ENCODE results near the gene WBP11. TPM values are rescaled to one million over a fixed set of nuclear protein-coding genes. Genes with fewer than 3 reads are reported as not detected.
A peak's percentile ranks its signal among the peaks of the same experiment; 100 is the strongest.

The WBP11 gene
- total RNA-seq, 1 experiment from 2014 or later = 18.0 TPM

DNA sequence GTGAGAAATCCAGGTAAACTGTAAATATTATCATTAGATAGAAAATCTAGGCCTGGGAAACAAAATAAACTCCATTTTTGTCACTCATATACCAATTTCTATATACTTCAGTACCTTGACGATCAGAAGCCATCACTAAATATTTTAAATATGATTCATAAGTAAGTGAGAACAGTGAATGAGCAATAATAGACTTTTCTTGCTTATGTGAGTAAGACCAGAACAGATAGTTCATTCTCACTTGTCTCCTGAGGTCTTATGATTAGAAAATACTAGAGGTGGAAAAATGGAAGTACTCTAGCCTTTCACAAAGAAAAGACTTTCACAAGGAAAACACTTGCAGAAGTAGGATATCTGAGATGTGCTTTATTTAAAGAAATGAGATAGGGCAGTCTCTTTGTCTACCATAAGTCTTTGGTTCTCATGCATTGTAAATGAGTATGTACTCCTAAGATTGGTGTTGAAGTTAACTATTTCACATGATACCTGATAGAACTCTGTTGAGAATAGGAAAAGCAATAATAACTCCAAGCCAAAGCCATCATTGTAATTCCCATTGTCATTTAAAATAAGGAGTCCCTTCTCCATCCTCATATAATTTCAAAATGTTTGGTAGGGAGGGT is 20.8 kb upstream of the WBP11 start:
- no peak for DNase-seq (ENCODE audit: low spot score)

DNA sequence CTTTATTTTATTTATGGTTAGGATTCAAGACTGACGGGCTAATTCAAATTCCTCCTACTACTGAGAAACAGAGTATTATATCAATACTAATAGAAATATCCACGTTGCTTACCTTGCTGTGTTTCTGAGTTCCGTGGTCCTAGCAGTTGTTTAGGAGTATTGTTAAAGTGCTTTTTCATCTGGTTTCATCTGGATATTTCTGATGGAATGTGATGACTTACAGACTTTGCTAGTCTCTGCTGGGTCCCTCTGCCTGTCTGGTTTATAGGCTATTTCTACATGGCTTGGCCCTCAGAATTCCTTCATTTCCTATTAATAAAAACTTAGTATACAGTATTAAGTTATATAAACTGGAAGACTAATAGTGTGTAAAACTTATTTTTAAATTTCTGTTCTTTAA is 10.7 kb upstream of the WBP11 start, which contains the start of gene SMCO3:
Gene SMCO3 (minus strand): TSS at position 169 of the 400 bp plus-strand sequence. CDS start 7,502 bp downstream, outside the sequence.
- no peak for DNase-seq (ENCODE audit: low spot score)

DNA sequence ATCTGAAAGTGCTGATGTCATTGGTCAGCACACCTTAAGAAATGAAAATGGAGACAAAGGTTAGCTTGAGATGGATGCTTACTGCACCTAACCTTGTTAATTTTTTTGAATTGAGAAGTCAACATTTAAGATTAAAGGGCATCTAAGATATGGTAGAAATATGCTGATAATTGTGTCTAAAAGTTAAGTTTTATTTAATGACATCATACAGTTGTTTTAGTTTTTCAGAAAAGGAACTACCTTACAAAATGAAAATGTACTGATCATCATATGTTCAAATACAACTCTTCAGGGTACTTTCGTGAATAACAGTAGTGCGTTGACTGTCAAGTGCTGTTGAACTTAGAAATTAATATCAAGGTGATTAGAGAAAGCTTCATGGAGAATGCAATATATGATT is 8.2 kb upstream of the WBP11 start:
- no peak for DNase-seq (ENCODE audit: low spot score)

DNA sequence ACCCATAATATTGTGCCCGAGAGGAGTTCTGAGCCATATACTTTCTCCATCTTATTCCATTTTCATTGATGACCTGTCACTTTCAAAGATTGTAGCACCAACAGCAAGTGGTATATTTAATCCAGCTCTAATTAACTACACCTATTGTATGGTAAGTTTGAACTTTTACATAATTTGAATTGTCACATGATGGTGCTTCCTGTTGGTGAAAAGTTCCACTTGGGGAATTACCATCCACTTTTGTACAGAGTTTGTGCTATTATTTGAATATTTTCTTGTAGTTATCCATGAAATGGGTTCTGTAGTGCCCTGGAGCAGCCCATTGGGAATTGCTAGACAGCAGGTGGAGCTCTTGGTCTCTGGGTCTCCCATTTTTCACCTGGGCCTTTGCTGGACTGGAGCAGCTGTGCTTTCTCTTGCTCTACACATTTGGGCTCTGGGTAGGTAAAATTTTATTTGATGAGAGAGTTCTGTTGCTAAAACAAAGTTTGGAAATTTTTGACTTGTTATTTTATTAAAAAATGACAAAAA is 7.7 kb upstream of the WBP11 start:
- peak; percentile 57 for DNase-seq (ENCODE audit: low spot score)

DNA sequence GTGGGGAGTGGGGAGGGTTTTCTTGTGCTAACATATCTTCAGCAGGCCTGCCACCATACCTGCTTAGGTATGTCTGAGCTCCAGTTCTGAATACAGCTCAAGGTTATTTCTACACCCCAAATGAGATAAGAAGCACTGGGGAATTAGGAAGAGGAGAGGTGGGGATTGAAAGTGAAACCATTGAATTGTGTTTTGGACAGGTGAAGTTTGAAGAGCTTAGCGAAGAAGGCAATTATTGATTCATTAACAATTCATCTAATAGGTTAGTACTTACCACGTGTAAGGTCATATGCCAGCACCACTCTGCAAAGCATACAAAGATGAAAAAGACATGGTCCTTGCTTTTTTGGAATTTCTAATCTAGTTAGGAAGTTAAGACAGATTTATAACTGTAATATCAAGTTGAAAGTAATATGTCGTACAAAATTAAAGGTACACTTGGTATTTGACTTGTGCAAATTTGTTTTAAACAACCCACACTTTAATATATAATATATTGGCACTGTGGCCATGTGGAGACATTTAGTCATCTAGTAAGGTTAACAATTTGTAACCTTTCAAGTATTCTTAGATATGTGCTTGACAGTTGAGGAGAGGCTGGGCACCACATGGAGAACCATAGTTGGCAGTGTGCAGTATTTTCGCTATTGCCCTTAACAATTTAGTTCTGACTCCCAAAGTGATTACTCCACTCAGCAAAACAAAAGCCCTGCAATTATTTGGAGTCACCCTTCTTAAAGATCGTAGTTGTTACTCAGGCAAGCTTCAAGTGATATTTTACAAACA is 7.1 kb upstream of the WBP11 start:
- DNase-seq (ENCODE audit: low spot score) = no peak

DNA sequence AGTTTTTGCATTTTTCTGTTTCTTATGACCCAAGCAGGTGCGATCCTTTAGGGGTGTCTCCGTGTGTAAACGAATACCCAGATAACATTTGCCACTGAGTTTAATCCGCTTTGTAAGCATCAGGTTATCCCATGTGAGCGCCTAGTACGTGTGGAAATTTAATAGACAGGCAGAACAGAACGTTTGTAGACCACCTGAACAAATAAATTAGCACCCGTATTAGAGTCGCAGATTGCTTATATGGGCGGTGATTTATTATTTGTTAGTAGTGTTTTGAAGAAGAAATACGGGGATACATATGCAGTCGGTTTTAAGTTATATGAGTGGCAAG is 517 bp upstream of the WBP11 start:
- no peak for DNase-seq (ENCODE audit: low spot score)

DNA sequence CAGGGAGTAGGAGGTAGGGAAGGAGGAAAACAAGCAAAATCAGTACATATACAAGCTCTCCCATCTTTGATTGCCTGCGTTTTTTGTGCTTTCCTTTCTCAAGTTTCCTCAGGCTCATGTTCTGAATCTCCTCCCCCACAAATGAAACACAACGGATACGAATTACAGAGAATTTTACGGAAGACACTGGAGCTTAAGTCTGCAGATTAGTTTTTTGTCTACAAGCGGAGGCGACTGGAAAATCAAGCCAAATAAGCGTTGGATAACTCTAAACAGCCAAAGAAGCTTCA is 612 bp downstream of the WBP11 start:
- no peak for DNase-seq (ENCODE audit: low spot score)

DNA sequence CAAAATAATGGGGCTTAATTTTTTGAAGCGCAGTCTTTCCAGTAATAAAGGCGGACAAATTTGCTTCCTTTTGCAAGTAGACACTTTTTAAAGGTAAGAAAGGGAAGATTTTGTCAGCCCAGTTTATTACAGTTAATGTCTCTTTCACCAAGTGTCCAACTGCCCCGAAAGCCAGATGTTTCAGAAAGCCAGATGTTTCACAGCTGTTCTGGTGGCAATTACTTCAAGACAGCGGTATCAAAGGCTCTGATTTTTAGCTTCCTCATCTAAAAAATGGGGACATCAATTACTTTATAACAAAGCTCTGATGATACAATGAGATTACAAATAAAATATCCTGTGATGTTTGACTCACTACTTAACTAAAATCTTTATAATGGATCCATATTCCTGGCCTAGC is 1.0 kb downstream of the WBP11 start:
- no peak for DNase-seq (ENCODE audit: low spot score)

DNA sequence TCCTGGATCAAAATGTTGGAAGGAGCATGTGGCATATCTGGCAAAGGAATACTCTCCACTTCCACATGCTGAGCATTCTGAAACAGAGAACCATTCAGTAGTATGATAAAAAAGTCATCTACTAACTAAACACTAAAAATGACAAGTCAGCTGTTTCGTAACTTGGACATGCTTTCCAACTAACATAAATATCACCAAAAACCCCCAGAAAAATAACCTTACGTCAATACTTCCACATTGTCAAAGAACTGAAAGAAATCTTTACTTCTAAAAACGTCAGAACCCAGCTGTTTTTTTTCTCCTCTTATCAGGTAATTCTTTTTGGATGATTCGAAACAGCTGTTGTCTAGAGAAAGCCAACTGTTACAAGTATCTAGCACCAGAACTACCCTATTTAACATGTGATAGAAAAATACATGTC is 8.2 kb downstream of the WBP11 start:
- no peak for DNase-seq (ENCODE audit: low spot score)

DNA sequence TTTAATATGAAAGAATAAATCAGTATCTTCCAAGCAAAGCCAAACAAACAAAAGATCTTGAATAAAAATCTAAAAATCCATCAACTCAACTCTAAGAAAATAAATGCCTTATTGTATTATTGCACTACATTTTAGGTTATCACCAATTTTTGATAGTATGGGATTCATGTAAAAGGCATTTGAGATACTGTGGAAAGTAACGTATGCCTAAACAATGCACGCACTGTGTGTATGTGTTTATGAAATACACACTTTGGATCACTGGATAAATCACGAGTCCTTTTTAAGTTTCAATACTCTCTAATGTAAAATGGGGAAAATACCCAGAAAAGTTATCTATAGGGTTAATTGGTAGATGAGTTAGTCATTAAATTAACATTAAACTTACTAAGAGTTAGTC is 17.7 kb downstream of the WBP11 start:
- DNase-seq (ENCODE audit: low spot score) = no peak

DNA sequence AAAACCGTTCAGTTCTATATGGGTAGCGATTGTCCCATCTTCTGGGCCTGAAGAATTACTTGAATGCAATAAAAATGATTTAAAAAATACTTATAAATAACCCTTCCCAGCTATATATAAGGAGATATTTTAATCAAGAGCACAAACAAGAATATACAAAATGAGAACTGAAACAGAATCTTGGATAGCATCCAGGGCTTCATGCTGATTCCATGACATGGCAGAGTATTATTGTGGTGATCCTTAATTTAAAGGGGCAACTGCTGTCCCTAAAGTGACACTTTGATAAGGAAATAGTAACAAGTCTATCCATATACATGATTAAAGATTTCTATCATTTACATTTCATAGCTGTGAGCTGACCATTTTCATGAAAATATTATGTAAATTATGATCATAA is 18.8 kb downstream of the WBP11 start:
- DNase-seq (ENCODE audit: low spot score) = no peak

DNA sequence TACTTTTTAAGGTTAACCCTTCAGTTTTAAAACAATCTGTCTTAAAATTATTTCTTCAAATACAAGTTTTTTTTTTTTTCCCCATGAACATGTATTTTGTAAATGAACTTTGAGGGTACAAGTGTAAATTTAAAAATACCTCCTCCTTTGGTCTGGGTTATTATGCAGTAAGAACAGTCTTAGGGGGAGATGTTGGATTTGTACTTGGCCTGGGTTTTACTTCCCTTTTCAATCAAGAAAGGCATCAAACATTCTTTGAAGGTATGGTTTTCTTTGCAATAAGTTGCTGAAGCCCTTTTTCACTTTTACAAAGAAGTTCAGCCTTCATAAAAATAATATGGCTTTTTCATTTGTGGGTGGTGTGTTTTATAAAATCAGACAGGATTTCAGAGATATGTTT is 20.5 kb downstream of the WBP11 start:
- no peak for DNase-seq (ENCODE audit: low spot score)

DNA sequence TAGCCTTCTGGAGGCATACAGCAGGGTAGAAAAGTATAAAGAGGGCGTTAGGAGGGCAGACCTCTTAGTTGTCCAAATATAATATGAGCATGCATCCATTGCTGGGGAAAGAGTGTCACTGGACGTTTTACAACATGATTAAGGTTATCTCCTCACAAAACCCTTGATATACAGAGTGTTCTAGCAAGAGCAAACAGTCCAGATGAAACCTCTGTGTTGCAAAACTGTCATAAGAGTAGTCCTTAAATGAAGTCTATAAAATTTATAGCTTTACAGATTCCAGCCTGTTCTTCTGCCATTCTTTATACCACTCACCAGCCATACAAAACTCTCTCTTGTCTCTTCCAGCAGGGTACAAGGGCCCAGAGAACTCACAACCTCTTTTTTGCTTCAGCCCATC is 21.7 kb downstream of the WBP11 start:
- DNase-seq (ENCODE audit: low spot score) = no peak

DNA sequence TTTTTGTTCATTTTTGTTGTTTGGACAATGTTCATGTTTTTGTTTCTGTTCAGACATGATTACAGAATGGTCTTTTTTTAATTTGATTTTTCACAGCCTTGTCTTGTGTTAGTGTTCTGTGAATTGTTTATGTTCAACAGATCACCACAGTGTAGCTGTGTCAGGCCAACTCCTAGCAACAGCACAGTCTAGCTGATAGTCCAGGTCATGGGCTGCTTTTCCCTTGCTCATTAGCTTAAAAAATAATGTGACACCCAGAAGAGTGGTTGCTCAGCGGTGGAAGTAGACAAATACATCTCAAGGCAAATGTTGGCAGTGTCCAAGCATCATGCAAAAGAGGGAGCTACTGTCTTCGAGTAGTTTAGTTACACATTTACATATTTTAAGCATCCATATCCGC is 22.4 kb downstream of the WBP11 start:
- DNase-seq (ENCODE audit: low spot score) = no peak

DNA sequence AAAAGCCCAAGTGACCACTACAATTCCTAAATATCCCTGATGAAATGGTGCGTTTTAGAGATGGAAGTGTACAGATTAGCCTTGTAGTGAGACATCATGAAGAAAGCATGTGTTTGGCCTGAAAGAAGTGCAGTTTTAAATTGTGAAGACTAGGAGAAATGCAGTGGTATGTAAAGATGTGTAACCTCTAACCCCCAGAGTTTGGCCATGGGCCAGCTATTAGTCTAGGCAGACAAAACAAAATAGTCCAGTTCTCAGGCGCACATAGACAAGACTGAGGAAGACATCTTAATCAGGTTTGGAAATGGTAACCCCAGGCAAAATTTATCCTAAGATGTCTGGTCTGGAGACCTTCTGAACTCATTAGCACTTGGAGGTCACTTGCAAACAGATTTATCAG is 23.4 kb downstream of the WBP11 start:
- DNase-seq (ENCODE audit: low spot score) = no peak

DNA sequence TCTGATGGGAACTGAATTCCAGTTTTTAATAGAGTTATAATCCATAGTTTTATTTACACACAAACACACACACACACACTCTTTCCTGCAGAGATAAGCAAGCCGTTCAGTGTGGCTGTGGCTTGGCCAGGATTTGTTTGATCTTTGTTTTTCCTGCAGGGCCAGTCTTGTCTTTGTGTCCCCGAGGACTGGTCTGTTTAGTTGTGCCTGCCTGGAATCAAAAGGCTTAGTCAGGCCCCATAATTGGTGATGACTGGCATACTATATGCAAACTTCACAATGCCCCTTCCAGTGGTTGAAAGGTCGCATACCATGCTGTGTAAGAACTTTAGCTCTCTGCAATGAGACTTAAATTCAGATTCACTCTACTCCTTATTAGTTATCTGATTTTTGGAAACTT is 26.0 kb downstream of the WBP11 start:
- DNase-seq (ENCODE audit: low spot score) = peak; percentile 83

DNA sequence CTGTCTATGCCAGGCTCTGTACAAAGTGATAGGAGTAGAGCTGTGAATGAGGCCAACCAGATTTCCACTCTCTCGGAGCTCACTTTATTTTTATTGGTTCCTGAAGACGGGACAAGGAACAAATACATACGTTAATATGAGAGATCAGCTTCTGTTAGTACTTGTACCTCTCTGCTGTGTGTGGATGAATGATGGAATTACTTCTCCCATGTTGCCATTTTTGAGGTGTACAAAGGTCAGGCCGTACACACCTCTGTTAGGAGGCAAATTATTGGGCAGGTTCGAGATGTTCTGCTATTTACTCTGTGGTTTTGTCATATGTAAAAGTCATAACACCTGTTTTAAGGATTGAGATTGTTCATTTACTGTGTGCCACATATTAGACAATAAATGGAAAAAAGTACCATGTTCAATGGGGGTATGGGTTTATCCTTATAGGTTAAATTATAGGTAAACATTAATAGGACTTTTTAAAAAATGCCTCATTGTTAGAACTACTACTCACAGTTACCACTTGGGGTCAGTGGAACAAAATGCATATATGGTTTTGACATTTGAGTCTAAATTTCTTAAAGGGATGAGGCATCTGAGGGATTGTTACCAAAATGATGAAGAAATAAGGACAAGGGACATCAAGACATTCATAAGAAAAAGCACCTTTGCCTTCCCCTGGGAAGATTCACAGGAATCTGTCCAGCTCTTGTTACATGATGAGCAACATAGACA is 26.9 kb downstream of the WBP11 start:
- peak; percentile 56 for DNase-seq (ENCODE audit: low spot score)

DNA sequence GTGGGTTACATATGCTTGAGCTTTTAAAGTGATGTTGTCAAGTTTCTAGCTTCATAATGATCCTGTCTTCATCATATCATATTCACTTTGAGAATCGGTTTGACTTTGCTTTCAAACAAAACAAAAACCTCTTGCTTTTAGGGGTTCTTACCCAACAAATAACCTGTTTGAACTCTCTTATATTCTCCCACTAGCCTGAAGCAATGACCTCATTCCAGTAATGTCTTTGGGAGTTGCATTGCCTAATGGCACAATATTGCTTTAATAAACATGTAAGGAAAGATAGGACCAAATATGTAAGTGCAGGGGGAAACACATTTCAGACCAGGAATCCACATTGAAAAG is 27.7 kb downstream of the WBP11 start:
- peak; percentile 56 for DNase-seq (ENCODE audit: low spot score)

DNA sequence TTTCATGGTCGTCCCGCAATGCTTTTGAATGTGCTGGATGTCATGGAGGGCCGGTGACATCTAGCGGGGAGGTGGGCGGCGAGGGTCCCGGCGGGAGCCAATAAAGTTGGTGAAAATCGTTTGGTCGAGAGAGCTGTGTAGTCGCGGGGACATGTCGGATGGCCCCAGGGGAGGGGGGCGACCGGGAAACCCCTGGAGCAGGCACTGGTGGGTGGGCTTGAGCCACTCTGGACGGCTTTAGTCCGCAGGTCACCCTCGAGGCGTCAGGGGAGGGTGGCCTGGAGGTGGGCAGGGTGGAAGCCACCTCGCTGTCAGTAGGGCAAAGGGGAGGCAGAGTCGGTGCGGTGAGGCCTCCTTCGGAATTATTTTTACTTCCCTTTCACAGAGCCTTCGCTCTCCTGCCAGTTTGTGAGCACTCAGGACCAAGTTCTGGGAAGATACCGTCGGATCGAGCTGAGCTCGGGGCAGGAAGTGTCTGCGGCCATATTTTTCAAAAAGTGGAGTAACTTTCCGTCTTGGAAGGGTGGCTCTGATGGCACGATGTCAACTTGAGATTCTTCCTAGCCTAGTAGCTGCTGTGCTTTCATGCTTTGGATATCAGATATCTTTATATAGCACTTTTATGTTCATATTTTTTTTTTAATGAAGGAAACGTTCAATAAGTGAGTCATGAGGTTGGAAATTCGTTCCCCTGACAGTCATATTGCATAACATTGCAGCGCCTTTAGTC is 28.2 kb downstream of the WBP11 start:
- peak; percentile 64 for DNase-seq (ENCODE audit: low spot score)

DNA sequence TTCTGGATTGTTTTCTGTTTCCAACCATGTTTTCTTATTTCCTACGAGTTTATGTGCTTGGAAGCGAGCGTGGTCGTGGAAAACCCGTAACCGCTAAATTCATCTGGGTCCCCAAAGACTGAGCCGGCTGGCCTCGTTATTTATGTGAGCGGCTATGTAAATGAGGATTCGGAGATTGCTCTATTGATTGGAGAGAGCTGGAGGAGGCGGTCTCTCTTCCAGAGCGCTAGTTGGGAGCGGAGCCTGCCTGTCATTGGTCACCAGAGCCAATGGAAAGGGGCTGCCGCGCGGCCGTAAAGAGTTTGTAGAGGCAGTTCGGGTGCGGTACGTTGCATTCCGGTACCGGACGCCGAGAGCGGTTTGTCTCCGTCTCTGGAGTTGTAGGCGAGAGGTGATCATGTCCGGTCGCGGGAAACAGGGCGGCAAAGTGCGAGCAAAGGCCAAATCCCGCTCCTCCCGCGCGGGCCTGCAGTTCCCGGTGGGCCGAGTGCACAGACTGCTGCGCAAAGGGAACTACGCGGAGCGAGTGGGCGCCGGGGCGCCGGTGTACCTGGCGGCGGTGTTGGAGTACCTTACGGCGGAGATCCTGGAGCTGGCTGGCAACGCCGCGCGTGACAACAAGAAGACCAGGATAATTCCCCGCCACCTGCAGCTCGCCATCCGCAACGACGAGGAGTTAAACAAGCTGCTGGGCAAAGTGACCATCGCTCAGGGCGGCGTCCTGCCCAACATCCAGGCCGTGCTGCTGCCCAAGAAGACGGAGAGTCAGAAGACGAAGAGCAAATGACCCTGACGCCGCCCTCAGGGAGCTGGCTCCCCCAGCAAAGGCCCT is 29.0 kb downstream of the WBP11 start:
- peak; percentile 96 for DNase-seq (ENCODE audit: low spot score)

DNA sequence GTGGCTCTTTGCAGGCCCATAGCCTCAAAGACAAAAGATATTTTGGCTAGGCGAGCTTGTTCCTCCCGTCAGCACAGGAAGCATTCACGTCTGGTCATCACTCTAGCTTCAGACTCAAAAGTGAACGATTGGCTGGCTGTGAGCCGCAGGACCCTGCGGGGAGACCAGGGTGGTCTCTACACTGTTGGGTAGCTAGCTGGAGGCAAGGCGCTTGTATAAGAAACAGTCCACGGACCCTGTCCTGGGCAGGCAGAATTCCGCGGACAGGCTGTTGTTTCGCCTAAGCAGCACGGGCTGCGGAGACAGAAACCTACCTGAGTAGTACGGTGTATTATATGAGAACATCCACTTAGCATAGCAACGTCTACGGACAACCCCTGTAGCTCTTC is 29.6 kb downstream of the WBP11 start:
- no peak for DNase-seq (ENCODE audit: low spot score)
